Activated CD8-positive, alpha-beta memory T cell treated with anti-CD3 and anti-CD28 coated beads, Interleukin-2, amount 50 U/mL, for 1 hour (primary cell): ENCODE data around the gene SEC22B.
"Not testable (repeated sequence)": the region's sequence is repeated elsewhere in the genome, so short reads cannot be mapped to it uniquely, and the experiment has no call there.

Experiments used
- DNase-seq: peaks from one replicate; pipeline ENCODE4 v3.0.0-alpha.2; 2020; ENCODE audit errors: extremely low read depth

SEC22B gene

GRCh38 chr1:120145806-120146205 lies 30.5 kb downstream of the SEC22B start:
- DNase-seq = not testable (repeated sequence)

- DNase-seq = not testable (repeated sequence)
These were observed 31.7 kb downstream of the SEC22B start for GRCh38 chr1:120144626-120145025.

- not testable (repeated sequence) for DNase-seq
These were observed 32.2 kb downstream of the SEC22B start for GRCh38 chr1:120144169-120144568.

- not testable (repeated sequence) for DNase-seq
These were observed 33.0 kb downstream of the SEC22B start for GRCh38 chr1:120143334-120143733.

GRCh38 chr1:120142512-120143263 lies 33.6 kb downstream of the SEC22B start:
- peak; percentile 11 for DNase-seq

- not testable (repeated sequence) for DNase-seq
These were observed 34.5 kb downstream of the SEC22B start for GRCh38 chr1:120141865-120142264.

- not testable (repeated sequence) for DNase-seq
These were observed 35.6 kb downstream of the SEC22B start for GRCh38 chr1:120140656-120141265.

- not testable (repeated sequence) for DNase-seq
These were observed 40.2 kb downstream of the SEC22B start for GRCh38 chr1:120136086-120136485.

GRCh38 chr1:120133928-120134325 lies 42.4 kb downstream of the SEC22B start:
- not testable (repeated sequence) for DNase-seq

- no peak for DNase-seq
These were observed 42.9 kb downstream of the SEC22B start for GRCh38 chr1:120133228-120133927.

- not testable (repeated sequence) for DNase-seq
These were observed 43.9 kb downstream of the SEC22B start for GRCh38 chr1:120132406-120132763.

- not testable (repeated sequence) for DNase-seq
These were observed 44.5 kb downstream of the SEC22B start for GRCh38 chr1:120131611-120132405.

GRCh38 chr1:120127921-120128320 lies 48.4 kb downstream of the SEC22B start:
- DNase-seq = not testable (repeated sequence)

- DNase-seq = not testable (repeated sequence)
These were observed 50.1 kb downstream of the SEC22B start for GRCh38 chr1:120126216-120126615.

GRCh38 chr1:120124628-120125027 lies 51.7 kb downstream of the SEC22B start:
- DNase-seq = not testable (repeated sequence)

GRCh38 chr1:120123813-120124510 lies 52.4 kb downstream of the SEC22B start:
- not testable (repeated sequence) for DNase-seq

GRCh38 chr1:120122262-120122893 lies 53.9 kb downstream of the SEC22B start:
- not testable (repeated sequence) for DNase-seq

- DNase-seq = not testable (repeated sequence)
These were observed 54.5 kb downstream of the SEC22B start for GRCh38 chr1:120121830-120122229.

GRCh38 chr1:120120525-120120924 lies 55.8 kb downstream of the SEC22B start:
- not testable (repeated sequence) for DNase-seq

- DNase-seq = not testable (repeated sequence)
These were observed 58.7 kb downstream of the SEC22B start for GRCh38 chr1:120117371-120118177.
